ENCODE results near the gene KPNA6. TPM values are rescaled to one million over a fixed set of nuclear protein-coding genes. Genes with fewer than 3 reads are reported as not detected.

The KPNA6 gene
- polyA plus RNA-seq, 1 donor (not counting 4 experiments of a cell fraction or from before 2014, with no cell fraction given): 42.6 TPM

DNA sequence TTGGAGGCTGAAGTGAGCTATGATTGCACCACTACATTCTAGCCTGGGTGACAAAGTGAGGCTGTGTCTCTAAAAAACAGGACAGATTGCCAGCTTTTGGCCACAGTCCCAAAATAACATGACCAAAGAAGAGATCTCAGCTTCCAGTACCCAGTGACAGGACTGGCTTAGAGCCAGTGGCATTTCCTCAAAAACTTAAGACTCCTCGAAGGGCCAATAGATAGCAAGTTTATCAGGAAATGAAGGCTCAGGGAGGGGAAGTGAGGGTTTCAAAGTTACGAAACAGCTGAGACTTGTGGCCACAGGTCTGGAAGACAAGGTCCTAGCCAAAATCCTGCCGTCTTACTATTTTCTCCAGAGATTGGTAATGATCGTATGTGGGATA, 41.4 kb upstream of the KPNA6 start:
- Histone ChIP-seq H3K27me3 (ENCODE audit: control insufficient read depth, extremely low read depth, insufficient read depth, low read length) (no peaks in the 10 kb centered on the region), H3K4me1 (ENCODE audit: control insufficient read depth, extremely low read depth, insufficient read depth, low read length) (peaks cover 32% of the 10 kb centered on the region), H4K20me1 (ENCODE audit: control insufficient read depth, extremely low read depth, insufficient read depth, low read length) (peaks cover 3% of the 10 kb centered on the region), H3K79me2 (ENCODE audit: control insufficient read depth, insufficient read depth, low read length) (no peaks in the 10 kb centered on the region), H3K4me3 (ENCODE audit: control insufficient read depth in 2 of 3, extremely low read depth in 1 of 3, insufficient read depth in 2 of 3, low read depth in 1 of 3, low read length in 3 of 3) (peak overlapping the region in 1 of 3 experiments; percentile 7), H3K27ac (ENCODE audit: control insufficient read depth, insufficient read depth, low read length) (no peak overlapping the region), H3K9me1 (ENCODE audit: control insufficient read depth, extremely low read depth, insufficient read depth, low read length) (no peaks in the 10 kb centered on the region), H3K9me3 (ENCODE audit: control insufficient read depth, low read depth, low read length) (no peaks in the 10 kb centered on the region), H2AFZ (ENCODE audit: control insufficient read depth, low read length) (no peak overlapping the region), H3K9ac (ENCODE audit: control insufficient read depth, extremely low read depth, insufficient read depth, low read length) (no peak overlapping the region), H3K4me2 (ENCODE audit: control insufficient read depth, extremely low read depth, insufficient read depth, low read depth, low read length) (peak overlapping the region; percentile 49), H3K36me3 (ENCODE audit: control insufficient read depth in 2 of 2, extremely low read depth in 1 of 2, insufficient read depth in 2 of 2, low read length in 2 of 2) (peaks cover 0 to 2% of the 10 kb centered on the region in 2 experiments)
- FAIRE-seq: peak; percentile 79
- no peak for TF ChIP-seq EZH2 (IDR thresholded peaks at IDR 0.05; ENCODE audit: low read length)
- TF ChIP-seq, protein P1, sequence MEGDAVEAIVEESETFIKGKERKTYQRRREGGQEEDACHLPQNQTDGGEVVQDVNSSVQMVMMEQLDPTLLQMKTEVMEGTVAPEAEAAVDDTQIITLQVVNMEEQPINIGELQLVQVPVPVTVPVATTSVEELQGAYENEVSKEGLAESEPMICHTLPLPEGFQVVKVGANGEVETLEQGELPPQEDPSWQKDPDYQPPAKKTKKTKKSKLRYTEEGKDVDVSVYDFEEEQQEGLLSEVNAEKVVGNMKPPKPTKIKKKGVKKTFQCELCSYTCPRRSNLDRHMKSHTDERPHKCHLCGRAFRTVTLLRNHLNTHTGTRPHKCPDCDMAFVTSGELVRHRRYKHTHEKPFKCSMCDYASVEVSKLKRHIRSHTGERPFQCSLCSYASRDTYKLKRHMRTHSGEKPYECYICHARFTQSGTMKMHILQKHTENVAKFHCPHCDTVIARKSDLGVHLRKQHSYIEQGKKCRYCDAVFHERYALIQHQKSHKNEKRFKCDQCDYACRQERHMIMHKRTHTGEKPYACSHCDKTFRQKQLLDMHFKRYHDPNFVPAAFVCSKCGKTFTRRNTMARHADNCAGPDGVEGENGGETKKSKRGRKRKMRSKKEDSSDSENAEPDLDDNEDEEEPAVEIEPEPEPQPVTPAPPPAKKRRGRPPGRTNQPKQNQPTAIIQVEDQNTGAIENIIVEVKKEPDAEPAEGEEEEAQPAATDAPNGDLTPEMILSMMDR (optimal IDR thresholded peaks at IDR 0.05 in 1 of 3, IDR thresholded peaks at IDR 0.05 in 1 of 3, conservative IDR thresholded peaks at IDR 0.05 in 1 of 3; ENCODE audit: extremely low read depth in 1 of 3, insufficient read depth in 2 of 3, low read length in 3 of 3): no peak
- peak; percentile 35 for DNase-seq (ENCODE audit: low read depth, low spot score)
- dilution Hi-C loops (cut with MboI; ENCODE audit: extremely low pct_ligation_motif_present, low sequenced_read_pairs): no loop called here

DNA sequence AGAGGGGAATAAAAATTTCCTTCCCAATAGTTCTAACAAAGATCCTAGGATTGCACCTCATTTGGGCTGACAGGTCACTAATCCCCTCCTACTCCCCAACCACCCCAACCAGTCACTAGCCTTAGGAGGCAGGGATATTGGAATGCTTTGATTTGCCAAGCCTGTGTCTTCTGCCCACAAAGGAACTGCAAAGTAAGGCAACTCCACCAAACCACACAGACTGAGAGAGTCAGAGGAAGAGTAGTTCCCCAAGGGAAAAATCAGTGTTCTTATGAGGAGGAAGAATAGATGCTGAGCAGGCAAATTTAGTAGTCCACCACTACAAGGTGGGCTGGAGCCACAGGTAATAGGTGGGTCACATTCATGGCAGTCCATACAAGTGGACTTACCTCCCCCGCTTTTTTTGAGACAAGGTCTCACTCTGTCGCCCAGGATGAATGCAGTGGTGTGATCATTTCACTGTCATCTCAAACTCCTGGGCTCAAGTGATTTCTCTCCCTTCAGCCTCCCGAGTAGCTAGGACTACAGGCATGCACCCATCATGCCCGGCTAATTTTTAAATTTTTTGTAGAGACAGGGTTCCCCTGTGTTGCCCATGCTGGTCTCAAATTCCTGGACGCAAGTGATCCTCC, 38.8 kb upstream of the KPNA6 start:
- H3K9me3 ChIP-seq (ENCODE audit: control insufficient read depth, low read depth, low read length): no peaks in the 10 kb centered on the region
- H4K20me1 ChIP-seq (ENCODE audit: control insufficient read depth, extremely low read depth, insufficient read depth, low read length): no peaks in the 10 kb centered on the region
- H3K27me3 ChIP-seq (ENCODE audit: control insufficient read depth, extremely low read depth, insufficient read depth, low read length): no peaks in the 10 kb centered on the region
- H3K9ac ChIP-seq (ENCODE audit: control insufficient read depth, extremely low read depth, insufficient read depth, low read length): no peak overlapping the region
- H3K4me1 ChIP-seq (ENCODE audit: control insufficient read depth, extremely low read depth, insufficient read depth, low read length): peaks cover 32% of the 10 kb centered on the region
- no peak overlapping the region for H3K4me2 ChIP-seq (ENCODE audit: control insufficient read depth, extremely low read depth, insufficient read depth, low read depth, low read length)
- FAIRE-seq (no peak), DNase-seq (ENCODE audit: low read depth, low spot score) (no peak)
- H3K27ac ChIP-seq (ENCODE audit: control insufficient read depth, insufficient read depth, low read length): no peak overlapping the region
- TF ChIP-seq, protein P1 (optimal IDR thresholded peaks at IDR 0.05 in 1 of 3, IDR thresholded peaks at IDR 0.05 in 1 of 3, conservative IDR thresholded peaks at IDR 0.05 in 1 of 3; ENCODE audit: extremely low read depth in 1 of 3, insufficient read depth in 2 of 3, low read length in 3 of 3): no peak
- no peak for TF ChIP-seq EZH2 (IDR thresholded peaks at IDR 0.05; ENCODE audit: low read length)
- no peaks in the 10 kb centered on the region for H3K36me3 ChIP-seq (ENCODE audit: control insufficient read depth in 2 of 2, extremely low read depth in 1 of 2, insufficient read depth in 2 of 2, low read length in 2 of 2)
- H3K4me3 ChIP-seq (ENCODE audit: control insufficient read depth in 2 of 3, extremely low read depth in 1 of 3, insufficient read depth in 2 of 3, low read depth in 1 of 3, low read length in 3 of 3): no peak overlapping the region
- peaks cover 7% of the 10 kb centered on the region for H3K79me2 ChIP-seq (ENCODE audit: control insufficient read depth, insufficient read depth, low read length)
- H2AFZ ChIP-seq (ENCODE audit: control insufficient read depth, low read length): no peak overlapping the region
- dilution Hi-C loops (cut with MboI; ENCODE audit: extremely low pct_ligation_motif_present, low sequenced_read_pairs): no loop called here
- H3K9me1 ChIP-seq (ENCODE audit: control insufficient read depth, extremely low read depth, insufficient read depth, low read length): no peaks in the 10 kb centered on the region
